Keratinocyte (primary cell): ENCODE measurements around the gene DCST2. TPM values are rescaled to one million over a fixed set of nuclear protein-coding genes. Genes with fewer than 3 reads are reported as not detected.

Experiments used
- DNase-seq: peaks from one replicate; pipeline ENCODE4 v3.0.0-alpha.2; 2011; ENCODE audit warnings: low read depth, missing footprints, low spot score
- FAIRE-seq: peaks from 2 replicates; lab custom pipeline; 2011; peaks lifted over from hg19 to GRCh38; lab: Jason Lieb, UNC
- H2AFZ ChIP-seq: 2 replicates; pipeline ENCODE4 v1.6.0; 2012; ENCODE audit warnings: low read length, control low read depth, inconsistent platforms; ENCODE audit not compliant: control insufficient read depth
- H3K27ac ChIP-seq: 2 replicates; pipeline ENCODE4 v1.5.1; 2011; ENCODE audit warnings: low read length; ENCODE audit not compliant: control insufficient read depth, insufficient read depth
- H3K27me3 ChIP-seq: 3 replicates; pipeline ENCODE4 v1.6.0; 2011; ENCODE audit warnings: low read length; ENCODE audit not compliant: control insufficient read depth, insufficient read depth; ENCODE audit errors: extremely low read depth
- H3K36me3 ChIP-seq, 2 experiments: 2 replicates in 1 of 2; 3 replicates in 1 of 2; pipeline ENCODE4 v1.5.1; 2011; ENCODE audit warnings: low read length in 2 of 2, mild to moderate bottlenecking in 1 of 2; ENCODE audit not compliant: control insufficient read depth in 2 of 2, insufficient read depth in 2 of 2; ENCODE audit errors: extremely low read depth in 1 of 2
- H3K4me1 ChIP-seq: 3 replicates; pipeline ENCODE4 v1.5.1; 2011; ENCODE audit warnings: low read length; ENCODE audit not compliant: control insufficient read depth, insufficient read depth; ENCODE audit errors: extremely low read depth
- H3K4me2 ChIP-seq: 3 replicates; pipeline ENCODE4 v1.6.0; 2011; ENCODE audit warnings: low read depth, low read length; ENCODE audit not compliant: control insufficient read depth, insufficient read depth; ENCODE audit errors: extremely low read depth
- H3K4me3 ChIP-seq, 3 experiments: fragments of 200-600 bp in 1 of 3; sonication (generic) in 1 of 3; 2 replicates in 2 of 3; 3 replicates in 1 of 3; pipeline ENCODE4 v1.5.1; 2011 to 2016; ENCODE audit warnings: low read length in 3 of 3, mild to moderate bottlenecking in 3 of 3, control low read depth in 2 of 3, inconsistent platforms in 1 of 3, low read depth in 1 of 3, mixed read lengths in 1 of 3, mixed run types in 1 of 3, moderate library complexity in 1 of 3; ENCODE audit not compliant: control insufficient read depth in 2 of 3, insufficient read depth in 2 of 3; ENCODE audit errors: extremely low read depth in 1 of 3
- H3K79me2 ChIP-seq: 2 replicates; pipeline ENCODE4 v1.6.0; 2012; ENCODE audit warnings: low read length; ENCODE audit not compliant: control insufficient read depth, insufficient read depth
- H3K9ac ChIP-seq: 3 replicates; pipeline ENCODE4 v1.6.0; 2011; ENCODE audit warnings: low read length; ENCODE audit not compliant: control insufficient read depth, insufficient read depth; ENCODE audit errors: extremely low read depth
- H3K9me1 ChIP-seq: 3 replicates; pipeline ENCODE4 v1.6.0; 2011; ENCODE audit warnings: low read length; ENCODE audit not compliant: control insufficient read depth, insufficient read depth; ENCODE audit errors: extremely low read depth
- H3K9me3 ChIP-seq: 2 replicates; pipeline ENCODE4 v1.5.1; 2012; ENCODE audit warnings: low read depth, low read length; ENCODE audit not compliant: control insufficient read depth
- H4K20me1 ChIP-seq: 3 replicates; pipeline ENCODE4 v1.6.0; 2011; ENCODE audit warnings: low read length; ENCODE audit not compliant: control insufficient read depth, insufficient read depth; ENCODE audit errors: extremely low read depth
- EZH2 ChIP-seq: IDR thresholded peaks from one replicate; pipeline ENCODE4 v1.6.1; 2012; ENCODE audit warnings: inconsistent platforms, mild to moderate bottlenecking, low read length, moderate library complexity
- dilution Hi-C: fragments of 300-500 bp; cut with MboI; formaldehyde crosslinking; loops from one replicate; pipeline ENCODE4 v1.7.0; 2020; ENCODE audit warnings: low sequenced_read_pairs; ENCODE audit not compliant: extremely low pct_ligation_motif_present
- polyA plus RNA-seq, 5 experiments: library from polyadenylated mRNA; depleted of rRNA in 3 of 5; stranded (reverse) in 3 of 5; stranded (forward) in 1 of 5; unstranded in 1 of 5; fragments of >200 nt; gene quantifications; 1 replicate in 1 of 5; 2 replicates in 3 of 5; 3 replicates in 1 of 5; pipeline versions ENCODE4 v1.2.1 to v1.2.3, GENCODE V29; 2011 to 2012; ENCODE audit warnings: missing spikeins in 2 of 5, low read depth in 1 of 5, low replicate concordance in 1 of 5
- TF ChIP-seq, protein P1 (sequence below), 3 experiments: IDR thresholded peaks in 1 of 3; conservative IDR thresholded peaks in 1 of 3; optimal IDR thresholded peaks in 1 of 3; 2 replicates in 2 of 3; 3 replicates in 1 of 3; pipeline versions ENCODE3 to v1.5.1; 2011; ENCODE audit warnings: low read length in 3 of 3, mild to moderate bottlenecking in 3 of 3, moderate library complexity in 2 of 3, control low read depth in 1 of 3, inconsistent platforms in 1 of 3; ENCODE audit not compliant: insufficient read depth in 2 of 3; ENCODE audit errors: extremely low read depth in 1 of 3

The DCST2 gene
- polyA plus RNA-seq, 1 donor (not counting 4 experiments of a cell fraction or from before 2014, with no cell fraction given): 0.14 TPM

DNA sequence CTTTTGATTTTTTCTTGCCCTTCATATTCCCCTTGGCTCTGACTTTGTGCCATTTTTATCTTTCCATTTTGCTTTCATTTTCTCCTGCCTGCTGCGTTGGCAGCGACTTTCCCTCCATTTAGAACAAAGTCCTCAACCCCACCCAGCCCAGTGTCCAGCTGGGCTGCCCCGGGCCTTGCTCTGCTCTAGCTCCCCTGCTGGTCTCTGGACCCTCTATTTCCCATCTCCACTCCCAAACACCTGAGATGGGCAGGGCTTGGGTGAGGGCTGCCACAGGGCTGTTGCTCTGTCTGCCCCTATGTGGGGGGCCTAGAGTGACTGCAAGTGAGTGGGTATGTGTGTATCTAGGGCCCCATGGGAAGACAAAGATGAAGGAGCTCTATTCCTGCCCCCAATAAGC lies 10.2 kb upstream of the DCST2 start:
- no peak overlapping the region for H2AFZ ChIP-seq
- TF ChIP-seq EZH2: no peak
- TF ChIP-seq, protein P1, sequence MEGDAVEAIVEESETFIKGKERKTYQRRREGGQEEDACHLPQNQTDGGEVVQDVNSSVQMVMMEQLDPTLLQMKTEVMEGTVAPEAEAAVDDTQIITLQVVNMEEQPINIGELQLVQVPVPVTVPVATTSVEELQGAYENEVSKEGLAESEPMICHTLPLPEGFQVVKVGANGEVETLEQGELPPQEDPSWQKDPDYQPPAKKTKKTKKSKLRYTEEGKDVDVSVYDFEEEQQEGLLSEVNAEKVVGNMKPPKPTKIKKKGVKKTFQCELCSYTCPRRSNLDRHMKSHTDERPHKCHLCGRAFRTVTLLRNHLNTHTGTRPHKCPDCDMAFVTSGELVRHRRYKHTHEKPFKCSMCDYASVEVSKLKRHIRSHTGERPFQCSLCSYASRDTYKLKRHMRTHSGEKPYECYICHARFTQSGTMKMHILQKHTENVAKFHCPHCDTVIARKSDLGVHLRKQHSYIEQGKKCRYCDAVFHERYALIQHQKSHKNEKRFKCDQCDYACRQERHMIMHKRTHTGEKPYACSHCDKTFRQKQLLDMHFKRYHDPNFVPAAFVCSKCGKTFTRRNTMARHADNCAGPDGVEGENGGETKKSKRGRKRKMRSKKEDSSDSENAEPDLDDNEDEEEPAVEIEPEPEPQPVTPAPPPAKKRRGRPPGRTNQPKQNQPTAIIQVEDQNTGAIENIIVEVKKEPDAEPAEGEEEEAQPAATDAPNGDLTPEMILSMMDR (optimal IDR thresholded peaks at IDR 0.05 in 1 of 3, IDR thresholded peaks at IDR 0.05 in 1 of 3, conservative IDR thresholded peaks at IDR 0.05 in 1 of 3; ENCODE audit: extremely low read depth in 1 of 3, insufficient read depth in 2 of 3, low read length in 3 of 3): no peak
- H3K9ac ChIP-seq: no peak overlapping the region
- FAIRE-seq (no peak), DNase-seq (no peak)
- no peaks in the 10 kb centered on the region for H3K79me2 ChIP-seq
- H3K4me1 ChIP-seq: peaks cover 21% of the 10 kb centered on the region
- H3K27ac ChIP-seq: no peak overlapping the region
- no peaks in the 10 kb centered on the region for H3K9me3 ChIP-seq
- no peaks in the 10 kb centered on the region for H3K27me3 ChIP-seq
- H3K9me1 ChIP-seq: peaks cover 3% of the 10 kb centered on the region
- dilution Hi-C loops: no loop called here
- no peak overlapping the region for H3K4me3 ChIP-seq
- H3K36me3 ChIP-seq: no peaks in the 10 kb centered on the region
- H3K4me2 ChIP-seq: no peak overlapping the region
- H4K20me1 ChIP-seq: no peaks in the 10 kb centered on the region

DNA sequence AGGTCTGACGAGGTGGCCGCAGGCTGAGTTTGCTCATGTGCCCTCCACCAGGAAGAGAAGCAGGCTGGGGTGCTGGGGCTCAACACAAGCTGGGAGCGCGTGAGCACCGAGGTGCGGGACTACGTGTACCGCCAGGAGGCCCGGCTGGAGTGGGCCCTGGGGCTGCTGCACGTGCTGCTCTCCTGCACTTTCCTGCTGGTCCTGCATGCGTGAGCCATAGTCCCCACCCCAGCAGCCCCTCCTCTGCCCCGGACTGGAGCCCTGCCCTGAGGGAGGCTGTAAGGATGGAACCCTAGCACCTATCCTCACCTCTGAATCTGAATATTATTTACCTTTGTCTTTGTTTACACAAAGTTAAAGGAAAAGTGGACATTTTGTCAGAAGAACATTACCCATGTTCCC lies 9.7 kb upstream of the DCST2 start:
- no peak overlapping the region for H3K27ac ChIP-seq
- H3K36me3 ChIP-seq: no peaks in the 10 kb centered on the region
- H3K4me1 ChIP-seq: peaks cover 26% of the 10 kb centered on the region
- no peak overlapping the region for H3K9ac ChIP-seq
- DNase-seq (no peak), FAIRE-seq (no peak)
- no peak overlapping the region for H3K4me2 ChIP-seq
- H3K79me2 ChIP-seq: no peaks in the 10 kb centered on the region
- no peaks in the 10 kb centered on the region for H4K20me1 ChIP-seq
- no peak overlapping the region for H3K4me3 ChIP-seq
- TF ChIP-seq EZH2: no peak
- TF ChIP-seq, protein P1 (optimal IDR thresholded peaks at IDR 0.05 in 1 of 3, IDR thresholded peaks at IDR 0.05 in 1 of 3, conservative IDR thresholded peaks at IDR 0.05 in 1 of 3; ENCODE audit: extremely low read depth in 1 of 3, insufficient read depth in 2 of 3, low read length in 3 of 3): no peak
- H3K9me3 ChIP-seq: no peaks in the 10 kb centered on the region
- H3K27me3 ChIP-seq: no peaks in the 10 kb centered on the region
- no peak overlapping the region for H2AFZ ChIP-seq
- peaks cover 3% of the 10 kb centered on the region for H3K9me1 ChIP-seq
- dilution Hi-C loops: no loop called here
